GM21528 (cell line): Measurements from ENCODE around the gene GNG2.
A peak's percentile ranks its signal among the peaks of the same experiment; 100 is the strongest.

Source experiments
- ATAC-seq: cut with Tn5 transposase; IDR thresholded peaks from one replicate; pipeline ENCODE4 v1.9.1; 2021; ENCODE audit warnings: mild to moderate bottlenecking, moderate library complexity; ENCODE audit not compliant: unreplicated experiment, low FRiP score

Gene GNG2

GRCh38 chr14:51852541-51852940, 7.9 kb upstream of the GNG2 start:
- ATAC-seq, result no peak

- ATAC-seq, result no peak
Measured at GRCh38 chr14:51855234-51855633, 5.2 kb upstream of the GNG2 start.

- no peak for ATAC-seq
Measured at GRCh38 chr14:51856792-51857296, 3.6 kb upstream of the GNG2 start.

- no peak for ATAC-seq
Measured at GRCh38 chr14:51859131-51859530, 1.3 kb upstream of the GNG2 start.

- ATAC-seq, result peak; percentile 23
Measured at GRCh38 chr14:51860825-51861499, 550 bp downstream of the GNG2 start.

- ATAC-seq, result no peak
Measured at GRCh38 chr14:51862176-51862796, 1.9 kb downstream of the GNG2 start.

GRCh38 chr14:51862860-51863259, 2.4 kb downstream of the GNG2 start:
- no peak for ATAC-seq

GRCh38 chr14:51865953-51866747, 5.7 kb downstream of the GNG2 start:
- no peak for ATAC-seq

- no peak for ATAC-seq
Measured at GRCh38 chr14:51867741-51868140, 7.3 kb downstream of the GNG2 start.

- no peak for ATAC-seq
Measured at GRCh38 chr14:51868405-51868804, 8.0 kb downstream of the GNG2 start.

- ATAC-seq, result no peak
Measured at GRCh38 chr14:51869411-51870100, 9.1 kb downstream of the GNG2 start.

GRCh38 chr14:51870606-51871005, 10.2 kb downstream of the GNG2 start:
- ATAC-seq, result no peak

- ATAC-seq, result no peak
Measured at GRCh38 chr14:51871846-51872245, 11.4 kb downstream of the GNG2 start.

GRCh38 chr14:51872396-51872795, 12.0 kb downstream of the GNG2 start:
- ATAC-seq, result no peak

GRCh38 chr14:51873221-51873893, 12.9 kb downstream of the GNG2 start:
- ATAC-seq, result peak; percentile 90

- no peak for ATAC-seq
Measured at GRCh38 chr14:51877810-51878209, 17.4 kb downstream of the GNG2 start.

- ATAC-seq, result no peak
Measured at GRCh38 chr14:51879170-51879569, 18.8 kb downstream of the GNG2 start.

GRCh38 chr14:51880835-51881580, 20.6 kb downstream of the GNG2 start:
- peak; percentile 44 for ATAC-seq

- ATAC-seq, result no peak
Measured at GRCh38 chr14:51881636-51882035, 21.2 kb downstream of the GNG2 start.

- no peak for ATAC-seq
Measured at GRCh38 chr14:51883232-51883631, 22.8 kb downstream of the GNG2 start.
